Activated CD4-positive, alpha-beta T cell treated with anti-CD3 and anti-CD28 coated beads for 1 hour (primary cell): ENCODE results near the gene HARBI1.

Experiments
- DNase-seq: peaks from one replicate; pipeline ENCODE4 v3.0.0-alpha.2; 2020

The HARBI1 gene

GRCh38 chr11:46617134-46617971, at the start of gene HARBI1, which contains the start of gene ATG13:
HARBI1 (minus strand) TSS chr11:46617227; CDS start chr11:46616237, 990 bp downstream.
ATG13 (plus strand) TSS chr11:46617553; CDS start chr11:46644292, 26,739 bp downstream.
- DNase-seq = peak; percentile 87

GRCh38 chr11:46666516-46666915, 49.5 kb upstream of the HARBI1 start:
- no peak for DNase-seq

- no peak for DNase-seq
These were observed 48.3 kb upstream of the HARBI1 start for GRCh38 chr11:46665356-46665755.

- no peak for DNase-seq
These were observed 47.6 kb upstream of the HARBI1 start for GRCh38 chr11:46664612-46665011.

- DNase-seq = no peak
These were observed 46.4 kb upstream of the HARBI1 start for GRCh38 chr11:46663277-46663940.

- no peak for DNase-seq
These were observed 45.3 kb upstream of the HARBI1 start for GRCh38 chr11:46662366-46662765.

- DNase-seq = no peak
These were observed 44.8 kb upstream of the HARBI1 start for GRCh38 chr11:46661836-46662235.

- no peak for DNase-seq
These were observed 42.9 kb upstream of the HARBI1 start for GRCh38 chr11:46659908-46660307.

GRCh38 chr11:46658259-46658658, 41.2 kb upstream of the HARBI1 start:
- DNase-seq = no peak

- DNase-seq = no peak
These were observed 40.2 kb upstream of the HARBI1 start for GRCh38 chr11:46657186-46657585.

- DNase-seq = no peak
These were observed 38.6 kb upstream of the HARBI1 start for GRCh38 chr11:46655631-46656030.

- no peak for DNase-seq
These were observed 32.2 kb upstream of the HARBI1 start for GRCh38 chr11:46649180-46649738.

GRCh38 chr11:46643986-46644385, 27.0 kb upstream of the HARBI1 start:
- DNase-seq = no peak

GRCh38 chr11:46643531-46643930, 26.5 kb upstream of the HARBI1 start:
- no peak for DNase-seq

GRCh38 chr11:46642627-46643335, 25.8 kb upstream of the HARBI1 start:
- DNase-seq = no peak

- no peak for DNase-seq
These were observed 24.6 kb upstream of the HARBI1 start for GRCh38 chr11:46641639-46642038.

- no peak for DNase-seq
These were observed 23.2 kb upstream of the HARBI1 start for GRCh38 chr11:46640036-46640788.

- no peak for DNase-seq
These were observed 22.3 kb upstream of the HARBI1 start for GRCh38 chr11:46639197-46639839.

- no peak for DNase-seq
These were observed 20.5 kb upstream of the HARBI1 start for GRCh38 chr11:46637546-46637945.

GRCh38 chr11:46635557-46636139, 18.6 kb upstream of the HARBI1 start:
- no peak for DNase-seq
